ENCODE data around the gene CCDC85C. TPM values are rescaled to one million over a fixed set of nuclear protein-coding genes. Genes with fewer than 3 reads are reported as not detected.

CCDC85C gene
- total and polyA plus RNA-seq, 9 donors, result 2.1 to 28.4 (median 13.1) TPM

DNA sequence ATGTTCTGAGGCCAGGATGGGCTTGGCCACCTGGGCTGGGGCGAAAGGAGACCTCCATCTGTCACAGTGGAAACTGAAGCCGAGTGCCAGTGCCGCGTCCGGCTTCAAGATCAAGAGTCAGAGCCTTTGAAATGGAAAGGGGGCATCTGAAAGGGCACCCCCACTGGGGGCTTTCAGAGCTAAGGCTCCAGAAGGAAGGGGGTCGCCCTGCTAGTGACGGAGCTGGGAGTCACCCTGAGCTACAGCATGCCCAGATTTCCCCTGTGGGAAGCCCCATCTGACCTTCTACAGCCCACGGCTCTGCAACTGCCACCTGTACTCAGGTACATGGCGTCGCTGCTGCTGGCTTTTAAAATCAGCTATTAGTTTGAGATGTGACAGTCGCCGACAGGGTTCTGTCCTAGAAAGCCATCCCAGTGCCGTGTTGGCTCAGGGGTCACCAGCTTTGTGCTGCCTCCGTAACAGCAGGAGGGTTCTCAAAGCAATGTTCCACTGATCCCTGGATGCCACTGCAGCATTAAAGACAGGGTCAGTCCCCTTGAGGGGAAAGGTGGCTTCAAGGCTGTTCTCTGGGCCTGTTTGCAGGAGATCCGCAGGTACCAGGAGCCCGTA is 91.3 kb downstream of the CCDC85C start:
- intact Hi-C loops (cut with DNase I), result loop anchor here in 1 of 4 donors (10.0 kb wide), 1 partner anchor 372 kb away; no protein-coding TSS in a partner anchor
- H3K36me3 ChIP-seq, result no peaks in the 10 kb centered on the region
- H3K9me3 ChIP-seq, result no peaks in the 10 kb centered on the region
- no peak overlapping the region for H3K4me3 ChIP-seq
- 90 to 93% (median 92%) methylated on average over 16 of the region's 16 CpGs for WGBS, 3 donors
- no peaks in the 10 kb centered on the region for H3K4me1 ChIP-seq (ENCODE audit: insufficient read depth)
- peak in 3 of 5 donors; percentile 19 to 38 (median 30) for DNase-seq
- peak overlapping the region in 1 of 2 donors; percentile 60 for H3K27ac ChIP-seq
- H3K27me3 ChIP-seq, result no peaks in the 10 kb centered on the region
- no peak for TF ChIP-seq POLR2A (IDR thresholded peaks at IDR 0.05)
- TF ChIP-seq EP300 (IDR thresholded peaks at IDR 0.05), result no peak

DNA sequence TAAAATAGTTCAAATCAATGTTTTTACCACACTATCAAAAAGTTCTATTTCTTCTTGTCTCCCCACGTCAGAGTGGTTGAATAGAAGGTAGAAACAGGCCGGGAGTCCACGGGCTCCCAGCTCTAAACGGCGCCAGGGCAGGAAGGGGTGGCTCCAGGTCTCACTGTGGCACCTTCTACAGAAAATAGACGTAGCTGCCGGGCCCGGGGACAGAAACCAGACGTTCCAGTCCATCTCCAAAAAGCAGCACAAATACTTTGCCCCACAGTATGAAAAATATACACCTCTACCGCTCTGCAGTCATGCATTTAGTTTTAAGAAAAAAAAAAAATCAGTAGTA is 91.9 kb downstream of the CCDC85C start:
- Histone ChIP-seq H3K4me3 (no peak overlapping the region), H3K36me3 (no peaks in the 10 kb centered on the region), H3K27me3 (no peaks in the 10 kb centered on the region), H3K4me1 (ENCODE audit: insufficient read depth) (no peaks in the 10 kb centered on the region), H3K9me3 (no peaks in the 10 kb centered on the region), H3K27ac (peak overlapping the region; percentile 4 to 60)
- peak in 1 of 5 donors; percentile 34 for DNase-seq
- TF ChIP-seq POLR2A (IDR thresholded peaks at IDR 0.05) (no peak), EP300 (IDR thresholded peaks at IDR 0.05) (no peak)
- TF ChIP-seq, protein P1, sequence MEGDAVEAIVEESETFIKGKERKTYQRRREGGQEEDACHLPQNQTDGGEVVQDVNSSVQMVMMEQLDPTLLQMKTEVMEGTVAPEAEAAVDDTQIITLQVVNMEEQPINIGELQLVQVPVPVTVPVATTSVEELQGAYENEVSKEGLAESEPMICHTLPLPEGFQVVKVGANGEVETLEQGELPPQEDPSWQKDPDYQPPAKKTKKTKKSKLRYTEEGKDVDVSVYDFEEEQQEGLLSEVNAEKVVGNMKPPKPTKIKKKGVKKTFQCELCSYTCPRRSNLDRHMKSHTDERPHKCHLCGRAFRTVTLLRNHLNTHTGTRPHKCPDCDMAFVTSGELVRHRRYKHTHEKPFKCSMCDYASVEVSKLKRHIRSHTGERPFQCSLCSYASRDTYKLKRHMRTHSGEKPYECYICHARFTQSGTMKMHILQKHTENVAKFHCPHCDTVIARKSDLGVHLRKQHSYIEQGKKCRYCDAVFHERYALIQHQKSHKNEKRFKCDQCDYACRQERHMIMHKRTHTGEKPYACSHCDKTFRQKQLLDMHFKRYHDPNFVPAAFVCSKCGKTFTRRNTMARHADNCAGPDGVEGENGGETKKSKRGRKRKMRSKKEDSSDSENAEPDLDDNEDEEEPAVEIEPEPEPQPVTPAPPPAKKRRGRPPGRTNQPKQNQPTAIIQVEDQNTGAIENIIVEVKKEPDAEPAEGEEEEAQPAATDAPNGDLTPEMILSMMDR (IDR thresholded peaks at IDR 0.05), result no peak
- 20 to 37% (median 20%) methylated on average over 10 of the region's 10 CpGs for WGBS, 3 donors
- intact Hi-C loops (cut with DNase I), result loop anchor here in 1 of 4 donors (10.0 kb wide), 1 partner anchor 373 kb away; no protein-coding TSS in a partner anchor

DNA sequence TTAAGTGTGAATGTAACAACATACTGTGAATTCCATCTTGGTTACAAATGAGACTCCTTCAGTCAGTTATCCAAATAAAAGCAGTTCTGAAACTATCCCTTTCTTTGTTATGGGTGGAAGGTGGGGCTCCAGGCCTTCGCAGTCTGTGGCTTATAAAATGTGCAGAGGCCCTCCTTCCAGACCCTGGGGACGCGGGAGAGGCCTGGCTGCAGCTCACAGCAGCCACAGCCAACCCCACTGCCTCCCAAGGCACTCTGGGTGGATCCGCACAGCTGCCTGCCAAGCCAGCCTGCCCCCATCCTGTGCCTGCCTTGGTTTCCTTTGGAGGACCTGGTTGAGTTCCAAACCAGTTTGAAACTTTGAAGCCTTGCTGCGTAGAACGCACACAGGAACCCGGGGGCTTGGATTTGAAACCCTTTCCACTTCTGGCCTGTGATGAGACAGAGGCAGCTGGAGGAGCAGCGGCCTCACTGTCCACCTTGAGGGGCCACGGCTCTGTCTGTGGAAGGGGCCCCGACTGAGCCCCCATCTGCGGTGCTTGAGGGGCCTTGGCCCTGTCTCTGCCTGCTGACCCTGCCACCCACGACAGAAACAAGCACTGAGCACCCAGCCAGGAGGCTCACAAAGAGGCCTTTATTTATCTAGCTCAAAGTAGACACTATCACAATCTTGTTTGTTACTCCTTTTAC is 92.4 kb downstream of the CCDC85C start:
- H3K9me3 ChIP-seq, result no peaks in the 10 kb centered on the region
- H3K27ac ChIP-seq, result peak overlapping the region; percentile 4 to 60
- no peaks in the 10 kb centered on the region for H3K27me3 ChIP-seq
- WGBS, 3 donors, result 9 to 32% (median 21%) methylated on average over 12 of the region's 12 CpGs
- H3K36me3 ChIP-seq, result no peaks in the 10 kb centered on the region
- no peaks in the 10 kb centered on the region for H3K4me1 ChIP-seq (ENCODE audit: insufficient read depth)
- TF ChIP-seq EP300 (IDR thresholded peaks at IDR 0.05) (no peak), POLR2A (IDR thresholded peaks at IDR 0.05) (no peak)
- TF ChIP-seq, protein P1 (IDR thresholded peaks at IDR 0.05), result no peak
- intact Hi-C loops (cut with DNase I), result loop anchor here in 1 of 4 donors (10.0 kb wide), 1 partner anchor 373 kb away; no protein-coding TSS in a partner anchor
- DNase-seq, result peak in 4 of 5 donors; percentile 48 to 66 (median 54)
- H3K4me3 ChIP-seq, result no peak overlapping the region

DNA sequence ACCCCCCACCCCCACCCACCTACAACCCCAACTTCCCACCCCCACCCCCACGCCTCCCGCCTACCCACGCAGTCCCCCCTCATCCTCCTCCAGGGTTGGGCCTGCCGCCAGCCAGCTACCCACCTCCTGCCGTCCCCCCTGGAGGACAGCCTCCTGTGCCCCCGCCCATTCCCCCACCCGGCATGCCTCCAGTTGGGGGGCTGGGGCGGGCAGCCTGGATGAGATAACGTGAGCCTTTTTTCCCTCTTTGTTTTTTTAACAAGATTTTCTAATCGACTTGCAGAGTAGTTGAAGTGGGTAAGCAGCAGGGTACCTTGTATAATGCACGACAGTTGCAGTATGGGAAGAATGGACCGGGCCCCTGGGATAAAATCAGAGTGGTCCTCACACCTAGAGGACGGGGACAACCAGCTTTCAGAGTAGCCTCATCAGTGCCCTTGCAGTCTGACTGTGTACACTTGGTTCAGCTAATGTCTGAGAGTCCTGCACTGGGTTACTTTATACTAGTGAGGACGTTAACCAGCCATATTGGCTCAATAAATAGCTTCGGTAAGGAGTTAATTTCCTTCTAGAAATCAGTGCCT is 93.4 kb downstream of the CCDC85C start:
- Histone ChIP-seq H3K4me1 (ENCODE audit: insufficient read depth) (no peaks in the 10 kb centered on the region), H3K27ac (no peak overlapping the region), H3K36me3 (no peaks in the 10 kb centered on the region), H3K27me3 (no peaks in the 10 kb centered on the region), H3K4me3 (no peak overlapping the region), H3K9me3 (no peaks in the 10 kb centered on the region)
- peak in 1 of 5 donors; percentile 35 for DNase-seq
- 53 to 61% (median 58%) methylated on average over 13 to 15 of the region's 15 CpGs for WGBS, 3 donors
- TF ChIP-seq POLR2A (IDR thresholded peaks at IDR 0.05) (no peak), EP300 (IDR thresholded peaks at IDR 0.05) (no peak)
- TF ChIP-seq, protein P1 (IDR thresholded peaks at IDR 0.05), result no peak
- intact Hi-C loops (cut with DNase I), result loop anchor here in 1 of 4 donors (10.0 kb wide), 1 partner anchor 374 kb away; no protein-coding TSS in a partner anchor

All from ovary (tissue), 9 donors.